GM19239 (cell line): ENCODE measurements around the gene ROR1.

Experiments used
- DNase-seq: peaks from one replicate; pipeline ENCODE4 v3.0.0; 2011; ENCODE audit warnings: low spot score; ENCODE audit not compliant: insufficient read length
- FAIRE-seq: peaks from 2 replicates; lab custom pipeline; 2011; peaks lifted over from hg19 to GRCh38; lab: Jason Lieb, UNC

The ROR1 gene

DNA sequence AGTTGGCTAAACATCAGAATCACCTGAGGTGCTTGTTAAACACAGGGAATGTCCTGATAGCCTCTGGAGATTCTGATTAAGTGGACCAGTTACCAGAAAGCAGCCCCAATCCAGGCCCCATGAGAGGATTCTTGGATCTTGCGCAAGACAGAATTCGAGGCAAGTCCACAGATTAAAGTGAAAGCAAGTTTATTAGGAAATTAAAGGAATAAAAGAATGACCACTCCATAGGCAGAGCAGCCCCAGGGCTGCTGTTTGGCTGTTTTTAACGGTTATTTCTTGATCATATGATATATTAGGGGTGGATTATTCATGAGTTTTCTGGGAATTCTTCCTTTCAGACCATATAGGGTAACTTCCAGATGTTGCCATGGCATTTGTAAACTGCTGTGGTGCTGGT is 176.2 kb downstream of the ROR1 start:
- DNase-seq, result no peak

GRCh38 chr1:63951059-63951946 is 177.5 kb downstream of the ROR1 start:
- DNase-seq, result no peak
- FAIRE-seq, result no peak

More for the DNA sequence above, 176.2 kb downstream of the ROR1 start:
- no peak for FAIRE-seq

DNA sequence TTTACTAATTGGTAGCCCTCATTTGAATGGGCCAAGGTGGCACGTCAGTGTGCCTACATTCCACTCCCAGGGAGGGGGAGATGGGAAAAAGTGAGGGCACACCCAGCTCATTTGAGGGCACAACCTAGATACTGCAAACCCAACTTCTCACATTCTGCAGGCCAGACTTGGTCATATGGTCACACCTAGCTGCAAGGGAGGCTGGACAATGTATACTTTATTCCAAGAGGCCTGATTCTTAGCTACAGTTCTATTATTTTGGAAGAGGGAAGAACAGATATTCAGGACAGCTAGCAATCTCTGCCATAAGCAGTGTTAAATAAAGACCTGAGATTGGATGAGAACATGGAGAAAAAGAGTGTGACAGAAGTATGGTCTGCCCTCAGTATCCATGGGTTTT is 180.4 kb downstream of the ROR1 start:
- FAIRE-seq, result no peak
- no peak for DNase-seq

DNA sequence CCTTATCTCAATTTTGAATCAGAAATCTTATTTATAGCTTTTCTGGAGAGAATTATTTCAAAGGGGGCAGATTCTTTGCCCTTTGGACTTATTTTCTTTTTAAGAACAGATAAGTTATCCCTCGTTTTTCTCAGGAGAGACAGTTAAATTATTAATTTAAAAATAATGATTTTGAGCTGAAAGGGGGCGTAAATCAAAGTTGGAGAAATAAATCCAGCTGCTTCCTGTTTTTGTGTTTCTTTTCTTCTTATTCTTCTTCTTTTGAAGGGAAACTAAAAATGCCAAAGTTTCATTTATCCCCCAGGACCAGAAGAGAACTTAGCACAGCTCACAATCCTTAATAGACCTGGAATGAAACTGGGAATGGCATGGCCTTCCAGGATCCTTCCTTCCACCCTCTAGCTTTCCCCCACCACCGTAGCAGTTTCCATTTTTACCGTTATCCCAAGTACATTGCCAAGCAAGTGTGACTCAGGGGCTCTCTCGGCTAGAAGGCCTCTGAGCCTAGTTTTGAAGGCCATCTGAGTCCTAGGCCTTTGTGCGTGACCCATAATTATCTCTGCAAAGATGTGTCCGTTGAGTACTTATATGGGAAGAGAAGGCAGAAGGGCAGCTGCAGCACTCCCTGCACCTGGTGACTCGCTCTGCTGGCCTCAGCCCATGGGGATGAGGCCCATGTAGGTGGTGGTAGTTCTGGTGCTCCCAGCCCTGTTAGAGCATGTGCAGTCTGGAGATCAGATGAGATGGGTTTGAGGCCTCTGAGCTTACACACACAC is 181.7 kb downstream of the ROR1 start:
- DNase-seq, result no peak
- no peak for FAIRE-seq

- DNase-seq, result no peak
- no peak for FAIRE-seq
Observed at GRCh38 chr1:63958556-63958955, 184.7 kb downstream of the ROR1 start.

- DNase-seq, result no peak
- FAIRE-seq, result no peak
Observed at GRCh38 chr1:63960326-63960725, 186.5 kb downstream of the ROR1 start.

DNA sequence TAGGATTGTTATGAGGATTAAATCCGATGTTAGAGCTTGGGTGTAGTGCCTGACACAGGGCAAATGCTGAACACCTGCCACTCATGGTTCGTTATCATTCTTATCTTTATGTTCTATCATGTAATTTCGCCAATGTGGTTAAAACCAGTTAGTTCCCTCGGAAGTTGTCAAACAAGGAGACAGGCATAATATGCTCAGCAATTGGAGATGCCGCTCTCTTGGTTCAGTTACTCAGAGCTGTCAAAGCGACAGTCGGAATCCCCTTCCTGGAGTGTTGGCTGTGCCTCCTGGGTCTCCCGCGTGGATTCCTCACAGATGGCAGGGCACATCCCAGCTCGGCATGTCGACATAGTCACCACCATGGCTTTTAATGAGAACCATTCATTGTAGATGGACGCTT is 192.2 kb downstream of the ROR1 start:
- DNase-seq, result no peak

GRCh38 chr1:63967901-63968300 is 194.1 kb downstream of the ROR1 start:
- FAIRE-seq, result no peak
- DNase-seq, result no peak

More for the DNA sequence above, 192.2 kb downstream of the ROR1 start:
- FAIRE-seq, result no peak

GRCh38 chr1:63968663-63969440 is 195.0 kb downstream of the ROR1 start:
- DNase-seq (no peak), FAIRE-seq (no peak)

DNA sequence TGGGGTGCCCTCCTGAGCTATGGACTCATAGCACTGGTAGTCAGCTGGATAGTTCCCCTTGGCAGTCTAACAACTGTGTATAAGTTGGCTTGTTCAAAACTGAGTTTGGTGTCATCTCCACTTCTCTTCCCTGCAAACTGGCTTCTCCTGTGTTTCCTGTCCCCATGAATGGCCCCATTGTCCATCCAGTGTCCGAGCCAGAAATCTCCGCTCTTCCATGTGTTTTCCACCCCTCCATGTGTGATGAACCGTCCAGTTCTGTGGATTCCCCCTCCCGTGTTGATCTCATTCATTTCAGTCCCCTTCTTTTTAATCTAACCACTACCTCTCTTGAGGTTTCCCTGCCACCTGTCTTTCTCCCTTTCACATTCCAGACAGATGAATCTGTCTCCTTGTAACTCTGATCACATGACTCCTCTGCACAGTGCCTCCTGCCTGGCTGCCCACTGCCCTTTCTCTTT is 195.7 kb downstream of the ROR1 start:
- no peak for DNase-seq
- no peak for FAIRE-seq

- no peak for DNase-seq
- no peak for FAIRE-seq
Observed at GRCh38 chr1:63971557-63971956, 197.7 kb downstream of the ROR1 start.

DNA sequence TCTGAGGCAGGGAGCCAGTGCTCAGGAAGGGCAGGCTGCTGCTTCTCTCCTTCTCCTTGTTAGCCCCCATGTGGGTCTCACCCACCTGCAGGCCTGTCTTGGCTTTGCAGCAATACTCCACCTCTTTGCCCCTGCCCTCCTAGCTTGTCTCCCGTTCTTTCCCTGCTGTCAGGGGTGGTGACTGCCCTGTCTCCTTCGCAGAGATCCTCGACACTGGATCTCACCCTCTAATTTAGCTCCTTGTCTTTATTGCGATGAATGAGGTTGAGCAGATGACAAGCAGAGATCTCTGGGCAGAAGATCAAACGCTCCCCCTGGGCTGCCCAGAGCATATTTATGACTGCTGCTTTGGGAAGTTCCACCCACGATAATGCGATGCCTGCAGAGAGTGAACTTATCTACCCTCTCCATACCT is 199.2 kb downstream of the ROR1 start:
- DNase-seq (no peak), FAIRE-seq (no peak)

GRCh38 chr1:63974966-63975365 is 201.1 kb downstream of the ROR1 start:
- no peak for DNase-seq
- FAIRE-seq, result no peak

- DNase-seq, result no peak
- FAIRE-seq, result no peak
Observed at GRCh38 chr1:63975481-63975880, 201.7 kb downstream of the ROR1 start.

DNA sequence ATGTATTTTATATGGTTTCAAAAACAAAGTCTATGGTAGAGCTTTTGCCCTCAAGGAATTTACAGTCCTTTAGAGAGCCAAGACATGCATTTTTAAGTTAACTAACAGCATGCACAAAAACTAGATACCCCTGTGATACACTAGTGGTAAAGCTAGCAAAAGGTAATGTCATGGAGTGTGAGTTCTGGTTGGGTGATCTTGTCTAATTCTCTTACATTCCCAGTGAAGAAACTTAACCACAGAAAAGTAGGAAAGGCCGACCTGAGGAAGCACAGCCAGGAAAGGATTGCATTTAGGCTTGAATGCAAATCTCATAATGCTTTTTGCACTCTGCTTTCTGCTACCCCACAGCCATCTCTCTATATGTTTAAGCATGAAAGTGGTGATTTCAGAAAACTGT is 202.2 kb downstream of the ROR1 start:
- FAIRE-seq, result no peak

GRCh38 chr1:63977466-63977865 is 203.6 kb downstream of the ROR1 start:
- DNase-seq (no peak), FAIRE-seq (no peak)

More for the DNA sequence above, 202.2 kb downstream of the ROR1 start:
- no peak for DNase-seq

DNA sequence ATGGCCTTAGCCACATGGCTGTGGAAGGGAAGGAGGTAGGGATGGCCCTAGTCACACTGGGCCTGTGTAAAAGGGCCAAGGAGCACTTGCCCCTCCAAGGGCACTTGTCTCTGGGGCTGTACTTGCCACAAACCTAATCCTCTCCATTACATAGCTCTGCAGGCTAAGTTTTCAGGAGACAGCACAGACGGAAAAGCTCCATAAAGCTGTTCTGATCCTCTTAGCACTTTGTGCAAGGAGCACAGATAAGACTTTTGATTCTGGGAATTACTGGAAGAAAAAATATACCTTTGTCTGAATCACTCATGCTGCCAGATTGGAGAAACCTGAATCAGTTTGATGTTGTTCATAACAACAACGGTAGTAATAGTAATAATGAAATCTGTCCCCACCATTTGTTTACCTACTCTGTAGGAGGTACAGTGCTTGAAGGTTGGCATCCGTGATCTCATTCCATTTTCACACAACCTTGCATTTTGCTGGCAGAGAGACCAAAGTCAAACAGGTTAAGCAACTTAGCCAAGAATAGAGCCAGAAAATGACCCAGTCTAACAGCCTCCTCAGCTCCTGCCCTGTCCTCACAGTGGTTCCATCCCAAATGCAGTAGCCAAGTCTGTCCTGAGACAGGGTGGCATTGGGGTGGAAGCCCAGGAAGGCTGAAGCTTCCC is 207.1 kb downstream of the ROR1 start:
- no peak for DNase-seq
- no peak for FAIRE-seq

DNA sequence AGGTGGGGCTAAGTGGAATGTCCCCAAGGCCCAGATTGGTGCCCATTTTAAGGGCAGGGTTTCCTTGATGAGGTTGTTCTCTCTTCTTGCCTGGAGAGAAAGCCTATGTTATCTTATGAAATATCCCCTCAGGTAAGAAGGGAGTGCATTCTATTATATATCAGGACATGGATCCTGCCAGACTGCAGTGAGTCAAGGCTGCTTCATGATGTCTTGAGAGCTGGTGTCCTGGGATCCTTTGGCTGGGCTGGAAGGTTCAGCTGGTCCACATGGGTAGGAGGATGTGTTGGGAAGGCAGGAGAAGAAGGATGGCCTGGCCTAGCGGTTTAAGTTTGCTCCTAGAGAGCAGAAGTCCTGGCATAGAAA is 207.6 kb downstream of the ROR1 start:
- DNase-seq, result no peak
- no peak for FAIRE-seq

DNA sequence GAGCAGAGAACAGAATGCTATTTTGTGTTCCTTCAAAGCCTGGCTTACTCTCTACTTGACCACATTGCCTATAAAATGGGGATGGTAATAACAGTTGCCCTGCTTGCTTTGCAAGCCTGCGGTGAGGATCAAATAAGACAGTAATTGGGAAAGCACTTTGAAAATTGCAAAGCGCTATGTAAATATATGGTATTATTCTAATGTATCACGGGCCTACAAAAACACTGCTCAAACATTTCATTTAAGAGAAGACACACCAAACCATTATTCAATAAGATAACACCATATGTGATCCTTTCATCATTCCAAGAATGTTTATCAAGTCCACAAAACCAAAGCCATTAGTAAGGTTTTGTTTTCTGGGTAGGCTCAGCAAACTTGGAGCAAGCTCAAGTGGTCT is 208.4 kb downstream of the ROR1 start:
- no peak for FAIRE-seq
- no peak for DNase-seq
